Osteocyte (in vitro differentiated cells): ENCODE measurements around the gene ISY1. TPM values are rescaled to one million over a fixed set of nuclear protein-coding genes. Genes with fewer than 3 reads are reported as not detected.
"Not testable (repeated sequence)": the region's sequence is repeated elsewhere in the genome, so short reads cannot be mapped to it uniquely, and the experiment has no call there.

Source experiments
- DNase-seq: peaks from one replicate; pipeline ENCODE4 v3.0.0; 2021; ENCODE audit warnings: mixed read lengths; ENCODE audit not compliant: unreplicated experiment; ENCODE audit errors: extremely low spot score
- H3K27ac Mint-ChIP-seq: one replicate; pipeline ENCODE4 v1.8.0; 2021; ENCODE audit warnings: mild to moderate bottlenecking, mixed read lengths; ENCODE audit not compliant: unreplicated experiment
- H3K27me3 Mint-ChIP-seq: one replicate; pipeline ENCODE4 v1.8.0; 2021; ENCODE audit warnings: mixed read lengths; ENCODE audit not compliant: unreplicated experiment
- H3K36me3 Mint-ChIP-seq: one replicate; pipeline ENCODE4 v1.8.0; 2021; ENCODE audit warnings: mixed read lengths; ENCODE audit not compliant: unreplicated experiment
- H3K4me1 Mint-ChIP-seq: one replicate; pipeline ENCODE4 v1.8.0; 2021; ENCODE audit warnings: mixed read lengths; ENCODE audit not compliant: unreplicated experiment
- H3K4me3 Mint-ChIP-seq: one replicate; pipeline ENCODE4 v1.8.0; 2021; ENCODE audit warnings: mild to moderate bottlenecking, moderate library complexity, mixed read lengths; ENCODE audit not compliant: unreplicated experiment
- H3K9me3 Mint-ChIP-seq: one replicate; pipeline ENCODE4 v1.8.0; 2021; ENCODE audit warnings: mixed read lengths; ENCODE audit not compliant: unreplicated experiment
- total RNA-seq: library from RNA; stranded (reverse); gene quantifications from 2 replicates; pipeline ENCODE4 v1.2.1, GENCODE V29; 2021
- TF ChIP-seq, protein P1 (sequence below): fragments of 200-600 bp; sonication (generic); IDR thresholded peaks from 2 replicates; pipeline ENCODE4 v1.5.0; 2021; ENCODE audit warnings: antibody characterized with exemption, mild to moderate bottlenecking, moderate library complexity

Gene ISY1
- total RNA-seq, 1 donor from 2014 or later, result 42.6 TPM

DNA sequence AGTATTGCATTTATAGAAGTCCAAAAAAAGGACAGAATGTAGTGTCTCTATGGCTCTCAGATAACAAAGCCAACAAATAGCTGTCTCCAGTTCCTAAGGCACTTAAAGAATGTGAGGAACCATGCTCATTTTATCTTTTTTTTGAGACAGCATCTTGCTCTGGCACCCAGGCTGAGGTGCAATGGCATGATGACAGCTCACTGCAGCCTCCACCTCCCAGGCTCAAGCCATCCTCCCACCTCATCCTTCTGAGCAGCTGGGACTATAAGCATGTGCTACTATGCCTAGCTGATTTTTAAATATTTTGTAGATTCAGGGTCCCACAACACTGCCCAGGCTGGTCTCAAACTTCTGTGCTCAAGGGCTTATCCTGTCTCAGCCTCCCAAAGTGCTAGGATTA lies 16.1 kb downstream of the ISY1 start:
- Mint-ChIP-seq H3K9me3 (no peaks in the 10 kb centered on the region), H3K4me1 (no peaks in the 10 kb centered on the region), H3K27ac (no peak overlapping the region), H3K36me3 (peaks cover 21% of the 10 kb centered on the region), H3K27me3 (no peaks in the 10 kb centered on the region), H3K4me3 (no peak overlapping the region)
- TF ChIP-seq, protein P1, sequence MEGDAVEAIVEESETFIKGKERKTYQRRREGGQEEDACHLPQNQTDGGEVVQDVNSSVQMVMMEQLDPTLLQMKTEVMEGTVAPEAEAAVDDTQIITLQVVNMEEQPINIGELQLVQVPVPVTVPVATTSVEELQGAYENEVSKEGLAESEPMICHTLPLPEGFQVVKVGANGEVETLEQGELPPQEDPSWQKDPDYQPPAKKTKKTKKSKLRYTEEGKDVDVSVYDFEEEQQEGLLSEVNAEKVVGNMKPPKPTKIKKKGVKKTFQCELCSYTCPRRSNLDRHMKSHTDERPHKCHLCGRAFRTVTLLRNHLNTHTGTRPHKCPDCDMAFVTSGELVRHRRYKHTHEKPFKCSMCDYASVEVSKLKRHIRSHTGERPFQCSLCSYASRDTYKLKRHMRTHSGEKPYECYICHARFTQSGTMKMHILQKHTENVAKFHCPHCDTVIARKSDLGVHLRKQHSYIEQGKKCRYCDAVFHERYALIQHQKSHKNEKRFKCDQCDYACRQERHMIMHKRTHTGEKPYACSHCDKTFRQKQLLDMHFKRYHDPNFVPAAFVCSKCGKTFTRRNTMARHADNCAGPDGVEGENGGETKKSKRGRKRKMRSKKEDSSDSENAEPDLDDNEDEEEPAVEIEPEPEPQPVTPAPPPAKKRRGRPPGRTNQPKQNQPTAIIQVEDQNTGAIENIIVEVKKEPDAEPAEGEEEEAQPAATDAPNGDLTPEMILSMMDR, result no peak
- no peak for DNase-seq

DNA sequence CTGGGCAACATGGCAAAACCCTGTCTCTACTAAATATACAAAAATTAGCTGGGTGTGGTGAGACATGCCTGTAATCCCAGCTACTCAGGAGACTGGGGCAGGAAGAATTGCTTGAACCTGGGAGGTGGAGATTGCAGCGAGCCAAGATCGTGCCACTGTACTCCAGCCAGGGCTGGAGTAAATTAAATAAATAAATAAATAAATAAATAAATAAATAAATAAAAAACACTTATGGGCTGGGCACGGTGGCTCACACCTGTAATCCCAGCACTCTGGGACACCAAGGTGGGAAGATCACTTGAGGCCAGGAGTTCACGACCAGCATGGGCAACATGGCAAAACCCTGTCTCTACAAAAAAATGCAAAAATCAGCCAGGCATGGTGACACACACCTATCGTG lies 19.9 kb downstream of the ISY1 start:
- H3K4me3 Mint-ChIP-seq, DNase-seq, H3K27ac Mint-ChIP-seq, H3K4me1 Mint-ChIP-seq, H3K27me3 Mint-ChIP-seq, H3K9me3 Mint-ChIP-seq: not testable (repeated sequence)
- H3K36me3 Mint-ChIP-seq, result peaks cover 17% of the 10 kb centered on the region

- Mint-ChIP-seq H3K27me3 (no peaks in the 10 kb centered on the region), H3K27ac (no peak overlapping the region)
Observed at GRCh38 chr3:129139911-129140310, 21.0 kb downstream of the ISY1 start.

GRCh38 chr3:129136275-129136674 lies 24.6 kb downstream of the ISY1 start:
- not testable (repeated sequence) for H3K27me3 Mint-ChIP-seq, H3K4me3 Mint-ChIP-seq, H3K4me1 Mint-ChIP-seq, H3K27ac Mint-ChIP-seq, H3K9me3 Mint-ChIP-seq, DNase-seq
- H3K36me3 Mint-ChIP-seq, result peaks cover 26% of the 10 kb centered on the region

More at GRCh38 chr3:129139911-129140310, 21.0 kb downstream of the ISY1 start:
- Mint-ChIP-seq H3K9me3 (no peaks in the 10 kb centered on the region), H3K36me3 (peaks cover 11% of the 10 kb centered on the region), H3K4me3 (no peak overlapping the region), H3K4me1 (no peaks in the 10 kb centered on the region)
- no peak for DNase-seq
- TF ChIP-seq, protein P1, result no peak

GRCh38 chr3:129132097-129132866 lies 28.6 kb downstream of the ISY1 start:
- Mint-ChIP-seq H3K27ac (no peak overlapping the region), H3K9me3 (no peaks in the 10 kb centered on the region), H3K4me3 (no peak overlapping the region), H3K36me3 (peaks cover 40% of the 10 kb centered on the region), H3K4me1 (peaks cover 5% of the 10 kb centered on the region), H3K27me3 (no peaks in the 10 kb centered on the region)
- TF ChIP-seq, protein P1, result no peak
- DNase-seq, result no peak

GRCh38 chr3:129131465-129132088 lies 29.3 kb downstream of the ISY1 start:
- Mint-ChIP-seq H3K4me3 (no peak overlapping the region), H3K27me3 (no peaks in the 10 kb centered on the region), H3K4me1 (peaks cover 9% of the 10 kb centered on the region), H3K27ac (no peak overlapping the region), H3K36me3 (peaks cover 37% of the 10 kb centered on the region), H3K9me3 (no peaks in the 10 kb centered on the region)
- DNase-seq, result no peak
- TF ChIP-seq, protein P1, result no peak
